Measurements from ENCODE around the gene OR5W2.

- TF ChIP-seq RAD21 (IDR thresholded peaks at IDR 0.05; ENCODE audit: low read depth) (no peak), EP300 (IDR thresholded peaks at IDR 0.05; ENCODE audit: borderline replicate concordance) (no peak), EGR1 (IDR thresholded peaks at IDR 0.05) (no peak), MAX (IDR thresholded peaks at IDR 0.05) (no peak), CREB1 (IDR thresholded peaks at IDR 0.05; ENCODE audit: low read depth) (no peak)
Measured at GRCh38 chr11:55936300-55936699, 21.9 kb upstream of the OR5W2 start, which contains the start of gene OR5I1.

Measured in Ishikawa (cell line).